Daoy (cell line): ENCODE data around the gene CLTCL1. TPM values are rescaled to one million over a fixed set of nuclear protein-coding genes. Genes with fewer than 3 reads are reported as not detected.
"Not testable (repeated sequence)": the region's sequence is repeated elsewhere in the genome, so short reads cannot be mapped to it uniquely, and the experiment has no call there.

Experiments
- DNase-seq: peaks from one replicate; pipeline ENCODE4 v3.0.0-alpha.2; 2015; ENCODE audit warnings: low read depth
- total RNA-seq: library from RNA; depleted of rRNA; stranded (reverse); fragments of >200 nt; shearing (Covaris generic); gene quantifications from 2 replicates; pipeline ENCODE4 v1.2.3, GENCODE V29; 2014

The CLTCL1 gene
- total RNA-seq, 1 experiment from 2014 or later, result 1.7 TPM

GRCh38 chr22:19175602-19176174, 115.8 kb downstream of the CLTCL1 start:
- no peak for DNase-seq

- DNase-seq, result no peak
Observed at GRCh38 chr22:19175026-19175601, 116.4 kb downstream of the CLTCL1 start.

- peak; percentile 56 for DNase-seq
Observed at GRCh38 chr22:19174106-19175025, 117.2 kb downstream of the CLTCL1 start.

- DNase-seq, result no peak
Observed at GRCh38 chr22:19173047-19174035, 118.2 kb downstream of the CLTCL1 start.

- no peak for DNase-seq
Observed at GRCh38 chr22:19172213-19173046, 119.1 kb downstream of the CLTCL1 start.

- DNase-seq, result no peak
Observed at GRCh38 chr22:19169947-19170318, 121.6 kb downstream of the CLTCL1 start.

GRCh38 chr22:19169002-19169946, 122.2 kb downstream of the CLTCL1 start:
- DNase-seq, result no peak

- DNase-seq, result no peak
Observed at GRCh38 chr22:19168088-19168890, 123.2 kb downstream of the CLTCL1 start.

GRCh38 chr22:19167106-19167869, 124.2 kb downstream of the CLTCL1 start:
- no peak for DNase-seq

- DNase-seq, result no peak
Observed at GRCh38 chr22:19166421-19166820, 125.1 kb downstream of the CLTCL1 start.

- DNase-seq, result no peak
Observed at GRCh38 chr22:19164425-19164824, 127.1 kb downstream of the CLTCL1 start.

GRCh38 chr22:19158649-19159048, 132.9 kb downstream of the CLTCL1 start:
- DNase-seq, result not testable (repeated sequence)

- not testable (repeated sequence) for DNase-seq
Observed at GRCh38 chr22:19156109-19156508, 135.4 kb downstream of the CLTCL1 start.

- DNase-seq, result no peak
Observed at GRCh38 chr22:19152942-19153883, 138.3 kb downstream of the CLTCL1 start.

GRCh38 chr22:19151329-19152191, 140.0 kb downstream of the CLTCL1 start:
- DNase-seq, result no peak
